ENCODE measurements around the gene PTPRN2. TPM values are rescaled to one million over a fixed set of nuclear protein-coding genes. Genes with fewer than 3 reads are reported as not detected.

Gene PTPRN2
- polyA plus RNA-seq, 4 donors, result 7.2 to 9.2 (median 7.5) TPM

- DNase-seq (ENCODE audit: low read depth in 4 of 4, low spot score in 3 of 4), result no peak
Observed at GRCh38 chr7:157628456-157628855, 959.2 kb downstream of the PTPRN2 start.

- no peak for DNase-seq (ENCODE audit: low read depth in 4 of 4, low spot score in 3 of 4)
Observed at GRCh38 chr7:157627646-157628045, 960.0 kb downstream of the PTPRN2 start.

GRCh38 chr7:157627033-157627432, 960.6 kb downstream of the PTPRN2 start:
- no peak for DNase-seq (ENCODE audit: low read depth in 4 of 4, low spot score in 3 of 4)

- no peak for DNase-seq (ENCODE audit: low read depth in 4 of 4, low spot score in 3 of 4)
Observed at GRCh38 chr7:157625973-157626742, 961.5 kb downstream of the PTPRN2 start.

GRCh38 chr7:157623556-157623955, 964.1 kb downstream of the PTPRN2 start:
- DNase-seq (ENCODE audit: low read depth in 4 of 4, low spot score in 3 of 4), result no peak

- DNase-seq (ENCODE audit: low read depth in 4 of 4, low spot score in 3 of 4), result no peak
Observed at GRCh38 chr7:157622408-157623205, 965.0 kb downstream of the PTPRN2 start.

GRCh38 chr7:157622000-157622399, 965.6 kb downstream of the PTPRN2 start:
- DNase-seq (ENCODE audit: low read depth in 4 of 4, low spot score in 3 of 4), result no peak

- DNase-seq (ENCODE audit: low read depth in 4 of 4, low spot score in 3 of 4), result no peak
Observed at GRCh38 chr7:157621131-157621681, 966.4 kb downstream of the PTPRN2 start.

- DNase-seq (ENCODE audit: low read depth in 4 of 4, low spot score in 3 of 4), result no peak
Observed at GRCh38 chr7:157620616-157621015, 967.0 kb downstream of the PTPRN2 start.

- no peak for DNase-seq (ENCODE audit: low read depth in 4 of 4, low spot score in 3 of 4)
Observed at GRCh38 chr7:157619753-157620525, 967.7 kb downstream of the PTPRN2 start.

- DNase-seq (ENCODE audit: low read depth in 4 of 4, low spot score in 3 of 4), result no peak
Observed at GRCh38 chr7:157618823-157619606, 968.6 kb downstream of the PTPRN2 start.

- no peak for DNase-seq (ENCODE audit: low read depth in 4 of 4, low spot score in 3 of 4)
Observed at GRCh38 chr7:157618091-157618726, 969.4 kb downstream of the PTPRN2 start.

- no peak for DNase-seq (ENCODE audit: low read depth in 4 of 4, low spot score in 3 of 4)
Observed at GRCh38 chr7:157617401-157617800, 970.2 kb downstream of the PTPRN2 start.

- DNase-seq (ENCODE audit: low read depth in 4 of 4, low spot score in 3 of 4), result no peak
Observed at GRCh38 chr7:157616931-157617330, 970.7 kb downstream of the PTPRN2 start.

- no peak for DNase-seq (ENCODE audit: low read depth in 4 of 4, low spot score in 3 of 4)
Observed at GRCh38 chr7:157616426-157616825, 971.2 kb downstream of the PTPRN2 start.

GRCh38 chr7:157615852-157616251, 971.8 kb downstream of the PTPRN2 start:
- no peak for DNase-seq (ENCODE audit: low read depth in 4 of 4, low spot score in 3 of 4)

GRCh38 chr7:157615101-157615817, 972.4 kb downstream of the PTPRN2 start:
- no peak for DNase-seq (ENCODE audit: low read depth in 4 of 4, low spot score in 3 of 4)

- no peak for DNase-seq (ENCODE audit: low read depth in 4 of 4, low spot score in 3 of 4)
Observed at GRCh38 chr7:157614457-157615020, 973.1 kb downstream of the PTPRN2 start.

All from left renal pelvis (tissue), 4 donors.